ENCODE data around the gene HBB.
"Not testable (repeated sequence)": the region's sequence is repeated elsewhere in the genome, so short reads cannot be mapped to it uniquely, and the experiment has no call there.

HBB gene

GRCh38 chr11:5251746-5252145 is 24.9 kb upstream of the HBB start:
- no peak for TF ChIP-seq CTCF (conservative IDR thresholded peaks at IDR 0.05)
- no peak for TF ChIP-seq ZFX (IDR thresholded peaks at IDR 0.05)
- H3K27ac ChIP-seq, result no peak overlapping the region

GRCh38 chr11:5250543-5251204 is 23.8 kb upstream of the HBB start:
- TF ChIP-seq ZFX (IDR thresholded peaks at IDR 0.05), result no peak
- no peak for TF ChIP-seq CTCF (conservative IDR thresholded peaks at IDR 0.05)

GRCh38 chr11:5249807-5250396 is 23.0 kb upstream of the HBB start, which contains the start of gene HBG1:
HBG1 (minus strand) TSS chr11:5249857; CDS start chr11:5249804, 53 bp downstream.
- H3K27ac ChIP-seq, result not testable (repeated sequence)

More at GRCh38 chr11:5250543-5251204, 23.8 kb upstream of the HBB start:
- H3K27ac ChIP-seq, result no peak overlapping the region

GRCh38 chr11:5248498-5248897 is 21.6 kb upstream of the HBB start:
- H3K27ac ChIP-seq, result not testable (repeated sequence)

GRCh38 chr11:5247472-5248192 is 20.8 kb upstream of the HBB start:
- TF ChIP-seq CTCF (conservative IDR thresholded peaks at IDR 0.05) (no peak), ZFX (IDR thresholded peaks at IDR 0.05) (no peak)
- no peak overlapping the region for H3K27ac ChIP-seq

- no peak overlapping the region for H3K27ac ChIP-seq
- TF ChIP-seq CTCF (conservative IDR thresholded peaks at IDR 0.05) (no peak), ZFX (IDR thresholded peaks at IDR 0.05) (no peak)
Measured at GRCh38 chr11:5246772-5247471, 20.1 kb upstream of the HBB start.

GRCh38 chr11:5245155-5245554 is 18.3 kb upstream of the HBB start:
- no peak overlapping the region for H3K27ac ChIP-seq
- TF ChIP-seq ZFX (IDR thresholded peaks at IDR 0.05) (no peak), CTCF (conservative IDR thresholded peaks at IDR 0.05) (no peak)

GRCh38 chr11:5243816-5244180 is 16.9 kb upstream of the HBB start:
- TF ChIP-seq ZFX (IDR thresholded peaks at IDR 0.05), result no peak
- no peak for TF ChIP-seq CTCF (conservative IDR thresholded peaks at IDR 0.05)
- H3K27ac ChIP-seq, result no peak overlapping the region

All from C4-2B (cell line).